ENCODE data around the gene BMP8B.
"Not testable (repeated sequence)": the region's sequence is repeated elsewhere in the genome, so short reads cannot be mapped to it uniquely, and the experiment has no call there.

The BMP8B gene, protein sequence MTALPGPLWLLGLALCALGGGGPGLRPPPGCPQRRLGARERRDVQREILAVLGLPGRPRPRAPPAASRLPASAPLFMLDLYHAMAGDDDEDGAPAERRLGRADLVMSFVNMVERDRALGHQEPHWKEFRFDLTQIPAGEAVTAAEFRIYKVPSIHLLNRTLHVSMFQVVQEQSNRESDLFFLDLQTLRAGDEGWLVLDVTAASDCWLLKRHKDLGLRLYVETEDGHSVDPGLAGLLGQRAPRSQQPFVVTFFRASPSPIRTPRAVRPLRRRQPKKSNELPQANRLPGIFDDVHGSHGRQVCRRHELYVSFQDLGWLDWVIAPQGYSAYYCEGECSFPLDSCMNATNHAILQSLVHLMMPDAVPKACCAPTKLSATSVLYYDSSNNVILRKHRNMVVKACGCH

DNA sequence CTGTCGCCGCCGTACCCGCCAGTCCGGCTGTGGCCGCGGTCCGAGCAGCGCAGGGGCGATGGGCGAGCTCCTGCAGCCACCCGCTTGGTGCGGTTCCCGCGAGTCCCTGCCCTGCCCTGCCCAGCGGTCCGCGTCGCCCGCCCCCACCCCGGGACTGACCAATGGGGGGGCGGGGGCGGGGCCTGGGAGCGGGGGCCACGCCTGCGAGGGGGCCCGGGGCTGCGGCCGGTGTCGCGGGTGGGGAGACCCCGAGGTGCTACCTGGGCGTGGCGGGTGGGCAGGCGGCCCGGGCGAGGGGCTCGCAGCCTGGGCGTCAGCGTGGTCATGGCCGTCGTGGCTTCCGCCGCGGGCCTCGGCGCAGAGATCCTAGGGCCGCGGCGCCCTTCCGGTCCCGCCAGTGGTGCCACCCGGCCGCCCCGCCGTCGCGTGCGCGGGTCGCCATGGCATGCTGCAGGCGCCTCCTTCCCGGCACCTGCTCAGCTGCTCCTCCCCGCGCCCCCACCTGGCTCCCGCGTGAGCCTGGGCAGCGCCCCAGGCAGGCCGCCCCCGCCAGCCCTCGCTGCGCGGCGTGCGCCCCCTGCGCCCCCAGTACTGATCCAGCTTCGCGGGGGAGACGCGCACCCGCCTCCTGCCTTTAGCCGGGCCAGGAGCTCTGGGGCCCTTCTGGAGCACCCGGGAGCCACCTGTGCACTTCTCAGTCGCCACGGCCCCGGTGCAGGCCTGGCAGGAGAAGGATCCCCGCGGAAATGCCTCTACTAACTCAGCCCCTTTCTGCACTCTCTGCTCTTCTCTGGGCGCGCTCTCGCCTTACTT lies at the start of gene BMP8B:
Gene BMP8B (minus strand): TSS at position 108 of the 813 bp plus-strand sequence. CDS start 380 bp downstream, outside the sequence.
- DNase-seq (ENCODE audit: low read depth): no peak

DNA sequence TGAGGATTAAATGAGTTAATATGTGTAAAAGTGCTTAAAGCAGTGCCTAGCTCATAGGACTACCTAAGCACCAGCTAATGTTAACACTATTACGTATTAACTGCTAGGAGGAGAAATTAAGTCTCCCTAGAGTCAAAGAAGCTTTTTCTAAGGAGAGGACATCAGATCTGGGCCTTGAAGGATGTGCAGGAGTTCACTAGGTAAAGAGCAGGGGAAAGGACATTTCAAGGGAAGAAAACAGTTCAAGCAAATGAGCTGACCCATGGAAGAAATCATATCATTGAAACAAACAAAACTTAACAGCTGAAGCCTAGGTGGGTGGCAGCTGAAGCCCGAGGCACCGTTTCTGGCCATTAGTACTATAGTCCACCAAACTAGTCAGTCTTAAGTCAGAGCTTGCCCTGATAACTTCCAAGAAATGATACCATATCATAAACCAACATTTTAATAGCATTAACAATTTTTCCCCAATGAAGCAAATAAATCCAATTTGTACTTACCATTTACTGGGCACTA lies 48.0 kb upstream of the BMP8B start:
- DNase-seq (ENCODE audit: low read depth): no peak

DNA sequence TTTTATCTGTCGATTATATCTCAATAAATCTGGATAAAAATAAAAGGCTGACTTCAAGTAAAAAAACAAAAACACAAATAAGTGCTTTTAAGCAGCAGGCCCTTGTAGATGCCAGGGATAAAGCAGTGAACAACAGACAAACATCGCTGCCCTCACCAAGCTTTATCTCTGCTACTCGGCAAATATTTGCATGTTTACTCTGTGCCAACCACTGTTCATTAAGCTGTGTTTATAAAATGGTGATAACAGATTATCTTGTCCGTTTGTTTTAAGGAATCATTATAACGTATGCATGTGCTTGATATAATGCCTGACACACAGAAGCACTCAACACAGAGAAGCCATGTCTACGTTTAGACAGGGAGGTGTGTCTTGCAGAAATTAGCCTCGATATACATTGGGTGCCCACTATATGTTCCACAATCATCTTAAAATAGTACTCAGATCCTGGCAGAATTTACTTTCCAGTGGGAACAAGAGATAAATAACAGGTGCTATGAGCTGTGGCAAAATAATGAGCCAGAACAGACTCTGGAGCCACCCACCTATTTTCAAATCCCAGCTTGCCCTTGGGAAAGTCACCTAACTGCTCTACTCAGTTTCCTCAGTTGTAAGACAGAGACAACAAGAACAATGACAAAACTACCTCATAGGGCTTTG lies 47.4 kb upstream of the BMP8B start:
- no peak for DNase-seq (ENCODE audit: low read depth)

DNA sequence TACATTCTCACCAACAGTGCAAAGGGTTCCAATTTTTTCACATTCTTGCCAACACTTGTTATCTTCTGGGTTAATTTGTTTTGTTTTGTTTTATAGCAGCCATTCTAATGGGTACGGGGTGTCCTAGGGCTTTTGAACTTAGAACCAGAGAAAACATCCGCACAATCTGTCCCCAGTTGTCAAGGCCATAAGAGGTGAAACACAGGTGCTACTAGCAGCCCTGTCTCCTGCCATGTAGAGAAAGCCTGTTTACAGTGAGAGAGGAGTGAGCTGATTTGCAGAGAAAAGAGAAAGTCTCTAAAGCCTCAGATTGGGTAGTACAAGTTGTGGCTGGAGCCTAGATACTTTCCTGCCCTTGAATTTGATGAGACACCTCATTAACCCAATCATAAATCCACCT lies 46.4 kb upstream of the BMP8B start:
- DNase-seq (ENCODE audit: low read depth): no peak

DNA sequence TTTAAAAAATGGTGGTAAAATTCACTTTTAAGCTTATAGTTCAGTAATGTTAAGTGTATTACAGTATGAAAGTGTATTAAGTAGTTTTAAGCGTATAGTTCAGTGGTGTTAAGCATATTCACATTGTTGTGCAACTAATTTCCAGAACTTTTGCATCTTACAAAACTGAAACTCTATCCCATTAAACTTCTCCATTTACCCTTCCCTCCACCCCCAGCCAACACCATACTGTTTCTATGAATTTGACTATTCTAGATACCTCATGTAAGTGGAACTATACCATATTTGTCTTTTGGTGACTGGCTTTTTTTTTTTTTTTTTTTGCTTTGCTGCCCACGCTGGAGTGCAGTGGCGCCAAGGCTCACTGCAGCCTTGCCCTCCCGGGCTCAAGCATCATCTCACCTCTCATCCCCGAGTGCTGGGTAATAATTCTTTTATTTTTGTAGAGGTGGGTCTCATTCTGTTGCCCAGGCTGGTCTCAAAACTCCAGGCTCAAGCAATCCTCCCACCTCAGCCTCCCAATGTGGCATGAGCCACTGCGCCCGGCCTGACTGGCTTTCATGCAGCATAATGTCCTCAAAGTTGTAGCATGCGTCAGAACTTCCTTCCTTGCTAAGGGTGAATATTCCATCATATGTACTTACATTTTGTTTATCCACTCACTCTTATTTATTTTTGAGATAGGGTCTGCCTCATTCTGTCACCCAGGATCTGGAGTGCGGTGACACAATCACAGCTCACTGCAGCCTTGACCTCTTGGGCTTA lies 45.1 kb upstream of the BMP8B start:
- no peak for DNase-seq (ENCODE audit: low read depth)

DNA sequence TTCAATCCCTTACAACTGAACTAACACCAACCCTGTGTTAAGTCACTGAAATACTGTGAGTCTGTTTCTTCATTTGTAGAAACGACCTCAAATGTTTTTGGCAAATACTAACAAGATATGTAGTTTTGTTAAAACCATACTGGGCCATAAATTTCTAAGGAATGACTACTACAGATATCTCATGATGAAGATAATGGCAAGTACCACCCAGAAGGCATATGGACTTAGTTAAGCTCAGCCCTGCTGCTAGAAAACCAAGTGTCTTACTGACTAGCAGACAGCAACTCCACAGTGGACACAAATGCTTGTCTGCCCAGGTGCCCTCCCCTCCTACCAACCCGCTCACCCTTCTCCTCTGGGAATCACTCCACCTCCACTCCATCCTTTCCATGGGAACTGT lies 44.5 kb upstream of the BMP8B start:
- no peak for DNase-seq (ENCODE audit: low read depth)

DNA sequence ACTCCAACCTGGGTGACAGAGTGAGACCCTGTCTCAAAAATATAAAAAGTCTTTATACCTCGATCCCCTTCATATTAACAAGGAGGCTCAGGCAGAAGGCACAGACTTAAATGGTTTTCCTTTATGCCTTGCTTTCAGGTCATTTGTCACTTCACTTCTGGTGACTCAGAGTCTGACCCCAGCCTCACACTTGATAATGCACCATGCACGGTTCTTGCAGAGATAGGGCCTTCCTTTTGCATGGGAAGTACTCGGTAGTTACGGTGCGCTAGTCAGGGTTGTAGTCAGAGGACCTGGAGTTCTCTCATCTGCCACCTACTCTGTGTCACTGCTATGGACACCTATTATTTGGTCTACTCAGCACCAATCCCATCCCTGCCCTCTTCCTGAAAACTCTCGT lies 43.6 kb upstream of the BMP8B start:
- no peak for DNase-seq (ENCODE audit: low read depth)

DNA sequence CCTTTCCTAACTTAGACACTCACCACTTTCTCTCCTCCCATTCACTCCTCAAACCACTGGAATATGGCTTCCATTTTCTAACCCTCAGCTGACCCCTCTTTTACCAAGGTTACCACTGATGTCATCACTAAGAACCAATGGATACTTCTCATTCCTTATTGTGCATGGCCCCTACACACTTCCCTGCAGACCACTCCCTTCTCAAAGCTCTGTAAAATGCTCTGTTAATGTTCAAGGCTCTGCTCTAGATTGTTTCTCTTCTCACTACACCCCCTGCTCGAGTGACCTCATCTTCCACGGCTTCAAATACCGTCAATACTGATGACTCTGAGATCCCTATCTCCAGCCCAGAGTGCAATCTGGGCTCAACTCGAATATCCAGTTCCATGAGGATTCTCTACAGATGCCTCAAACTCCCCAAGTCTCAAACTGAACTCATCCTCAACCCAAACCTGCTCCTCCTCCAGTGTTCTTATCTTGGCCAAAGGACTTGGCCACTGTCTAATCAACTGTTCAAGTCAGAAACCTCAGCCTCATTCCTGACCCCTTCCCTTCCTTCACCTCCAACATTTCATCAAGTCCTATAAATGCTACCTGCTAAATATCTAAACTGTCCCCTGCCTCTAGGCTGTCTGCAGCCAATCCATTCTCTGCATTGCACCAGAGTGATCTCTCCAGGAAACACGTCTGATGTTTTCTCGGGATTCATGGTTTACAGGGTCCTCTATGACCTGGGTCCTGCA lies 41.3 kb upstream of the BMP8B start:
- peak; percentile 3 for DNase-seq (ENCODE audit: low read depth)

DNA sequence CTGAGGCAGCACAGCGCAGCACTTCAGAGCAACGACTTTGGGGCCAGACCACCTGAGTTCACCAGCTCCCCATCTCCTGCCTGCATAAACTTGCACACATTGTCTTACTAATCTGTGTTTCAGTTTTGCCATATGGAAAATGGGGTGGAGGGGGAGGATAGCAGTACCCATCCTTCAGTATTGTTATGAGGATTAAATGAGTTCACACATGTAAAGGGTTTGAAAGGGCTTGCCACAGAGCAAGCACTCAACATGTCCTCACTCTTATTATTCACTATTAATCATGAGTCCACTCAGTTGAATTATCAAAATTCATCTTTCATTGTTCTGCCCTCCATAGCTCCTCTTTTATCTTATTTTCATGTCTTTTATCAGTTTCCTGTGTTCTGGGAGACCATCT lies 40.1 kb upstream of the BMP8B start:
- DNase-seq (ENCODE audit: low read depth): no peak

DNA sequence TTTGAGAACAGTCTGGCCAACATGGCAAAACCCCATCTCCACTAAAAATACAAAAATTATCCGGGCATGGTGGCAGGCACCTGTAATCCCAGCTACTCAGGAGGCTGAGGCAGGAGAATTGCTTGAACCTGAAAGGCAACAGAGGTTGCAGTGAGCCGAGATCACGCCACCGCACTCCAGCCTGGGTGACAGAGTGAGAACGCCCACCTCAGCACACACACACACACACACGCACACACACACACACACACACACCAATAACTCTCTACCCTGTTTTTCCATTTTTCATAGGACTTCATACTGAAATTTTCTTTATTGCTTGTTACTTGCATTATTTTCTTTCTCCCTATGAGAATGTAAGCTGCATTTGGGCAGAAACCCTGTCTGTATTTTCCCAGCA lies 39.6 kb upstream of the BMP8B start:
- not testable (repeated sequence) for DNase-seq (ENCODE audit: low read depth)

DNA sequence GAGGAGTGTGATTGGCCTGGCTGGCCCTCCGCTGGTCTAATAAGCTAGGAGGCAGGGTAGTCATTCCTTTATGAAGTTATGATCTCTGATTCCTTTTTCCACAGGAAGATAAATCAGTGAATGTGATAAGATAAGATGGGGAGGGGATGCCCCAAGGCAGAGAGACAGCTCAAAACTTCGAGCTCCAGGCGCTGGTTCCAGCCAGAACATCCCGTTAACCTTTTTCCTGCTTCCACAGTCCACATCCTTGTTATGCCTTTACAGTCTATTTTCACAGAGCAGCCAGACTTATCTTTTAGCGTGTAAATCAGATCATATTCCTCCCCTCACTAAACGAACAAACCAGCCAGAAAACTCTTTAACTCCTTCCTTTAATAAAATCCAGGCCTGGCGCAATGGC lies 38.5 kb upstream of the BMP8B start:
- DNase-seq (ENCODE audit: low read depth): no peak

DNA sequence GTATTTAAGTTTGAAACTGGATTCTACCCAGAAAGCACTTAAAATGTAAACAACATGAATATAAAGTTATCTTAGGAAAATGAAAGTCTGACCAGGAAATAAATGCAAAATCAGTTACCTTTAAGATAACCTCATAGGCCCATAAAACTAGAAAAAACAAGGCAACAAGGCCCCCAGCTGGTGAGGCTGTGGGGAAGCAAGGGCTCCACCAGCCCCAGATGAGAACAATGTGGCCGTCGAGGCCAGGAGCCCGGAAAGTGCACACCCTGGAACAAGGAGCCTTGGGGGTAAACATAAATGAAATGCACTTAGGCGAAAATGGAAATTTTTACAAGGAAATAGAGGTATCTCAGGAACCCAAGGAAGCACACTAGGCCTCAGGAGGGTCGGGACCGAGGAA lies 37.9 kb upstream of the BMP8B start:
- no peak for DNase-seq (ENCODE audit: low read depth)

DNA sequence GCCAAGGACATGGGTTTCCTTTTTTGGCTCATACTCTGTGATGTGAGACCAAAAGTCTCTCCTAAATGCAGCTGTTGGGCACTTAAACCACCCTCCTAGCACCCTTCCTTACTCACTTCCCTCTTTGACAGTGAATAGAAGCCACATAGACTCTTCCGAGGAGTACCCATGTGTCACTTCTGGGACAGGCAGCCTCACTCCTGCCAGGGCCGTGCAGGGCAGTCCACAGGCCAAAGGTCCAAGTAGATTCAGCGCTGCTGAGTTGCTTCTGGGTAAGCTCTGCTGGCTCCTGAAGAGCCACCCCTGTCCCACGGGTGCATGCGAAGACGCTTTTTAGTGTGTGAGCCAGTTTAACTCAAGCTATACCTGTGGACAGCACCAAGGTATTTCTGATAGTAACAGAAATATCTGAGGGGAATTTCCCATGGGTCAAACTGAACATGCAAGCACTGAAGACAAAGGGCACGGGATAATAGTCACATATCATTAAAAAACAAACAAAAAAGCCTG lies 36.8 kb upstream of the BMP8B start:
- no peak for DNase-seq (ENCODE audit: low read depth)

DNA sequence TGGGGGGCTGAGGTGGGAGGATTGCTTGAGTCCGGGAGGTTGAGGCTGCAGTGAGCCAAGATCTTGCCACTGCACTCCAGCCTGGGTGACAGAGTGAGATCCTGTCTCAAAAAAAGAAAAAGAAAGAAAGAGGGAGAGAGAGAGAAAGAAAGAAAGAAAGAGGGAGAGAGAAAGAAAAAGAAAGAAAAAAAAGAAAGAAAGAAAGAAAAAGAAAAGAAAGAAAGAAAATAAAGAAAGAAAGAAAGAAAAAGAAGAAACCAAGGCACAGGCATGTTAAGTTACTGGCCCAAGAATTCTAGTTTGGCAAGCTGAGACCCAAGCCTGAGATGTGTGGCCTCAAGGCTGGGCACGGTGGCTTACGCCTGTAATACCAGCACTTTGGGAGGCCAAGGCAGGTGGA lies 34.8 kb upstream of the BMP8B start:
- not testable (repeated sequence) for DNase-seq (ENCODE audit: low read depth)

DNA sequence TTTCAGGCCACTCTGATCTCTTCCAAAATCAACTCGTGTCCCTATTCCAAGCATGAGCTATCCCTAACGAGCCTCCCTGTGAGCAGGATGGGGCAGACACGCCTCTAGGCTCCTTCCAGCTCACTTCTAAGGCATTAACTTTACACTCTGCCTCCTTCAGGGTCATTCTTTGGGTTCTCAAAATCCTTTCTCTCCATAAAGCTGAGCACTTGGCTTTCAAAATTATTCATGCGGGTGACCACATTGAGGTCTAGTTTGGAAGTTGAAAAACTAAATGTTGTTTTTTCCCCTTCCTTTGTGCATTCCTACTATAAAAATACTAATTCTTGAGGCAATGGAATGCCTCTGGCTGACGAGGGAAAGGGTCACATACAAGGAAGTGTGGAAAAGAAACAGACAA lies 33.5 kb upstream of the BMP8B start:
- peak; percentile 40 for DNase-seq (ENCODE audit: low read depth)

DNA sequence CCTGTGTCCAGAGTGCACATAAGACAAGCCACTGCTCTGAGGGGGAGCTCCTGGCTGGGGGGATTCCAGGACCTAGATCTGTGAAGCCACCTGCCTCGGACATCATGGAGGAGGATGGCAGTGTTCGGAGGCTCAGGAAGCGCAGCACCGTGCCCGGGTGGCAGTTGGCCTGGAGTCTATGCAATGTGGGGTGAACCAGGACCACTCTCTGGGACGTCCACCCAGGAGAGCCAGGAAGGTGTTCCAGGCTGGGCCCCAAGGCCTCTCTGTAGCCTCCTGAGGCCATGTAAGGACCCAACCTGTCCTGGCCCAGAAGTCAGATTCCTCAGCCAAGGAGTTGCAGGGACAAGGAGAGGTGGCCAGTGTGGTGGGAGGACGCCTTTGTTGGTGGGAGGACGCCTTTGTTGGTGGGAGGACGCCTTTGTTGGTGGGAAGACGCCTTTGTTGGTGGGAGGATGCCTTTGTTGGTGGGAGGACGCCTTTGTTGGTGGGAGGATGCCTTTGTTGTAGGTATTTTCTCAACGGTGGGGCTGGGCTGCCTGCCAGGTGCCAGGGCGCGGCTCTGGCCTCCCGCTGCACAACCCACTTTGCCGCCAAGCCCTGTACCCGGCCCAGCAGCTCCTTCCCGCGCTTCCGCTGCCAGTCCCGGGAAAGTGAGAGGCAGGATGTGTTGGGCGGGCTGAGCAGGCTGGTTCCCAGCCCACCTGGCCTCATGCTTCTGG lies 30.6 kb upstream of the BMP8B start:
- DNase-seq (ENCODE audit: low read depth): no peak

DNA sequence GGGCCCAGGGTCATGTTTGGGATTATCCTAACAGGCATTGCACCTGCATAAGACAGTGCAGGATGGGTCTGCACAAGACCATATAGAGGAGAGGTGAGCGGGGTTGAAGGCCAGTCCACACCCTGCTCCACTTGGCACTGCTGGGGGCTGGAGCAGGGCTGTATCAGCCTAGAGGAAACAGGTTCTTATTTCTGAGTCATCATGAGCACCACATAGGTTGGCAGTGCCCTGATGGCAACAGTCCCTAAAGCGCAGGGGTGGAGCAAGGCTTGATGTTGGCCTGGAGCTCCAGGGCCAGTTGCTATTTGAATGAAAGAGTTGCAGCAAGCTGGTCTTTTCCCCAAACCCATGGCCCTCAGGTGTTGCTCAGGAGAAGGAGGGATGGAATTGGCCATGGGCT lies 29.8 kb upstream of the BMP8B start:
- DNase-seq (ENCODE audit: low read depth): no peak

DNA sequence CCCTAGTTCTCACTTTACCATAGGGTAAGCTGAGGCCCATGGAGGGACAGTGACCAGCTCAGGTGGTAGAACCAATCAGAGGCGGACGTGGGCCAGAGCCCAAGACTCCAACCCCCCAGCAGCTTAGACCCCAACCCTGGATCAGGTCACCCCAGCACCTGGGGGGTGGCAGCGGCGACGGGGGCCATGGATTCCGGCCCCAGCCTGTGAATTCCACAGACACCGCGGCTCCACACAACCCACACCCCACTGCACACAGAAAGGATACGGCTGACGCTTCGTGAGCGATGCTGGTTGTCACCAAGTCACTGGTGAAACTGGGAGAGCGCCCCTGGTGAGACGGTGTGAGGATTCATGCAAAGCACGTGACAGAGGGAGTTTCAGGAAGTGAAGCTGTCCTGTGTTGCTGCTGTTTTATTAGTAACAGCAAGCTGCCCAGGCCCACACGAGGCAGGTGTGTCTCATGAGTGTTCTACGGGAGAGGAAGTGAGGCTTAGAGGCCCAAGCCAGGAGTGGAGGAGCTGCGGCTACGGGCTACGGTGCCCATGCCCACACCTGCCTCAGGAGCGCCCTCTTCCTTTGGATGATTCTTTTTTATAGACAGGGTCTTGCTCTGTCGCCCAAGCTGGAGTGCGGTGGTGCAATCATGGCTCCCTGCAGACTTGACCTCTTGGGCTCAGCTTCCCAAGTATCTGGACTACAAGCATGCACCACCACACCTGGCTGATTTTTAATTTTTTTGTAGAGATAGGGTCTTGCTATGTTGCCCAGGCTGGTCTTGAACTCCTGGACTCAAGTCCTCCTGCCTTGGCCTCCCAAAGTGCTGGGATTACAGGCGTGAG lies 28.6 kb upstream of the BMP8B start:
- DNase-seq (ENCODE audit: low read depth): not testable (repeated sequence)

DNA sequence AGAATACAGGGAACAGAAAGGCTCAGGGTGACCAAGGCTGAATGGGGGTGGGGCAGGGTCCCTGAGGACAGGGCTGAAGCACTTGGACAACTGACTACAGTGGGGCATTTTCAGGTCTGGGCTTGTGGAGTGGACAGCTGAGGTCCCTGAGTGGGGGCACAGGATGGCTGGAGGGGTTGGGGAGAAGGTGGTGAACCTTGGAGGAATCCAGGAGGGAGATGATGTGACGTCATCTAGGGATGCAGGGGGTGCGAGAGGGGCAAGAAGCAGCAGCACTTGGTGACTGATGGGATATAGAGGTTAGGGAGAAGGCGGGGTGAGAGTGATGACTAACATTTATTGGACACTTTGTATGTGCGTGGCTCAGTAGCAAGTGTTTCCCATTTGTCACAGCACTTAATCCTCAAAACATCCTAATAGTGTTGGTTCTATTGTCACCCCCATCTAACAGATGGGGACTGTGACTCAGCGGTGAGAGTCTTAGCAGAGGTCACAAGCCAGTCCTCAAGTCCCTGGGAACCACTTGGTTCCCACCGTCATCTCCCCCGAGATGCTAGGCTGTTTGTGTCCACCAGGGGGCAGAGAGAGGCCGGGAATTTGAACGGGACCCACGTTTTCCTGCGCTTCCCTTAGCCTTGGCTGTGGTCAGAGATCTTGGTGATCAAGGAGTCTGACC lies 27.9 kb upstream of the BMP8B start:
- peak; percentile 50 for DNase-seq (ENCODE audit: low read depth)
